Fibroblast of skin of right quadriceps (primary cell): ENCODE results near the gene AMN1.
"Not testable (repeated sequence)": the region's sequence is repeated elsewhere in the genome, so short reads cannot be mapped to it uniquely, and the experiment has no call there.

Experiments
- DNase-seq: peaks from one replicate; pipeline ENCODE4 v3.0.0-alpha.2; 2013

The AMN1 gene

GRCh38 chr12:31732926-31733548 lies 4.2 kb upstream of the AMN1 start:
- peak; percentile 78 for DNase-seq

- DNase-seq: not testable (repeated sequence)
Measured at GRCh38 chr12:31731203-31731602, 2.4 kb upstream of the AMN1 start.

GRCh38 chr12:31729705-31730104 lies 884 bp upstream of the AMN1 start:
- no peak for DNase-seq

GRCh38 chr12:31728289-31728916 lies 418 bp downstream of the AMN1 start:
- DNase-seq: no peak

- DNase-seq: no peak
Measured at GRCh38 chr12:31727192-31727591, 1.6 kb downstream of the AMN1 start.

GRCh38 chr12:31726575-31726974 lies 2.2 kb downstream of the AMN1 start:
- no peak for DNase-seq

- no peak for DNase-seq
Measured at GRCh38 chr12:31724557-31724956, 4.3 kb downstream of the AMN1 start.

GRCh38 chr12:31722580-31722979 lies 6.2 kb downstream of the AMN1 start:
- DNase-seq: no peak

GRCh38 chr12:31718542-31719198 lies 10.2 kb downstream of the AMN1 start:
- DNase-seq: not testable (repeated sequence)

- DNase-seq: not testable (repeated sequence)
Measured at GRCh38 chr12:31716998-31717397, 11.8 kb downstream of the AMN1 start.

GRCh38 chr12:31715283-31715825 lies 13.5 kb downstream of the AMN1 start:
- DNase-seq: no peak

GRCh38 chr12:31714406-31715271 lies 14.2 kb downstream of the AMN1 start:
- no peak for DNase-seq

GRCh38 chr12:31712877-31713276 lies 15.9 kb downstream of the AMN1 start:
- DNase-seq: no peak

- no peak for DNase-seq
Measured at GRCh38 chr12:31710021-31710818, 18.6 kb downstream of the AMN1 start.

- not testable (repeated sequence) for DNase-seq
Measured at GRCh38 chr12:31708118-31708517, 20.7 kb downstream of the AMN1 start.

- DNase-seq: no peak
Measured at GRCh38 chr12:31705621-31706020, 23.2 kb downstream of the AMN1 start.

GRCh38 chr12:31702047-31702446 lies 26.8 kb downstream of the AMN1 start:
- peak; percentile 5 for DNase-seq

- not testable (repeated sequence) for DNase-seq
Measured at GRCh38 chr12:31689921-31690320, 38.9 kb downstream of the AMN1 start.

- no peak for DNase-seq
Measured at GRCh38 chr12:31687101-31687527, 41.7 kb downstream of the AMN1 start.

GRCh38 chr12:31685801-31686200 lies 43.0 kb downstream of the AMN1 start:
- no peak for DNase-seq

GRCh38 chr12:31682136-31682962 lies 46.5 kb downstream of the AMN1 start:
- peak; percentile 73 for DNase-seq
